GM18951 (cell line): ENCODE data around the gene GTF2A1L.

Experiments used
- POLR2A ChIP-seq: IDR thresholded peaks from 4 replicates; pipeline ENCODE4 v1.6.1; 2011; ENCODE audit warnings: mild to moderate bottlenecking; ENCODE audit not compliant: insufficient read length, insufficient read depth; ENCODE audit errors: extremely low read depth
- in situ Hi-C: fragments of 300-500 bp; cut with MboI; formaldehyde crosslinking; loops from one replicate; pipeline ENCODE4 v1.12.0; 2022; ENCODE audit warnings: low sequenced_read_pairs, mixed read lengths, inconsistent platforms; ENCODE audit not compliant: unreplicated experiment

Gene GTF2A1L

GRCh38 chr2:48617618-48618017, at the start of gene GTF2A1L:
Gene GTF2A1L (plus strand): TSS chr2:48617856. CDS start chr2:48617875, 19 bp downstream.
- TF ChIP-seq POLR2A, result no peak
- in situ Hi-C loops, result no loop called here

DNA sequence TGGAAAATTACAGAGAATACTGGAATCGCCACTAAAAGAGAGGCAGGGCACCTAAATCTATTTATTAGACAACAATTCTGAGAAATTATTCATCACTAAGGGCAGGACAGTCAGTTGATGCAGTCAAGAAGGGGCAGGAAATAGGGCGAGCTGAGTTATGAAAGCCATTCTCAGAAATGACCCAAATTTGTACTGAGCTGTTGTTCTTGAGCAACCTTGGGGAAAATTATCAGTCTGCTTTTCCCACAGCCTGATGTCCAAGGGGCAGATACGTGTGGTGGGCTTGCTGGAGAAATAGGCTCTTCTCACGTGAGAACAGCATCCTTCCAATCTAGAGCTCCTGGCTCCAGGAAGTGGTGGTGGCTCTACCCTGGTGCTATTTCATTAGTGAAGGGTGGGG, 49.1 kb upstream of the GTF2A1L start:
- in situ Hi-C loops, result no loop called here
- TF ChIP-seq POLR2A, result no peak

GRCh38 chr2:48569433-48569832, 48.2 kb upstream of the GTF2A1L start:
- TF ChIP-seq POLR2A, result no peak
- in situ Hi-C loops, result no loop called here

DNA sequence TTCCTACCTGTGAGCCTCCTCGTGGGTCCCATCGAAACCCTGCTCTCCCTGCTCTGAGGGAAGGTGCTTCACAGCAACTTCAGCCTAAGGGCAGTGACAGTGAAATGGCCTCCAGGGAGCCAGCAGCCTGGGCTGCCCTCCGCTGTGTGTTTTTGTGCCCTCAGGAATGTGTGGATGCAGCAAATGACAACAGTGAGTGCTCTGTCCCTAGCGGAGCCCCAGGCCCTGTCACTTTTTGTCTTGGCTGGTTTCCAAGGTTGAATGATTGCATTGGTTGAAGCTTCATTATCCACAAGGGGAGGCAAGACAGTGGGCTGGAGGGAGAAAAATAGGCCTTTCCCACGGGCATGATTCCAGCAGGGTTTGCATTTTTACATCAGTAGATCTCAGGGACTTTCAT, 44.8 kb upstream of the GTF2A1L start:
- in situ Hi-C loops, result no loop called here
- TF ChIP-seq POLR2A, result no peak

DNA sequence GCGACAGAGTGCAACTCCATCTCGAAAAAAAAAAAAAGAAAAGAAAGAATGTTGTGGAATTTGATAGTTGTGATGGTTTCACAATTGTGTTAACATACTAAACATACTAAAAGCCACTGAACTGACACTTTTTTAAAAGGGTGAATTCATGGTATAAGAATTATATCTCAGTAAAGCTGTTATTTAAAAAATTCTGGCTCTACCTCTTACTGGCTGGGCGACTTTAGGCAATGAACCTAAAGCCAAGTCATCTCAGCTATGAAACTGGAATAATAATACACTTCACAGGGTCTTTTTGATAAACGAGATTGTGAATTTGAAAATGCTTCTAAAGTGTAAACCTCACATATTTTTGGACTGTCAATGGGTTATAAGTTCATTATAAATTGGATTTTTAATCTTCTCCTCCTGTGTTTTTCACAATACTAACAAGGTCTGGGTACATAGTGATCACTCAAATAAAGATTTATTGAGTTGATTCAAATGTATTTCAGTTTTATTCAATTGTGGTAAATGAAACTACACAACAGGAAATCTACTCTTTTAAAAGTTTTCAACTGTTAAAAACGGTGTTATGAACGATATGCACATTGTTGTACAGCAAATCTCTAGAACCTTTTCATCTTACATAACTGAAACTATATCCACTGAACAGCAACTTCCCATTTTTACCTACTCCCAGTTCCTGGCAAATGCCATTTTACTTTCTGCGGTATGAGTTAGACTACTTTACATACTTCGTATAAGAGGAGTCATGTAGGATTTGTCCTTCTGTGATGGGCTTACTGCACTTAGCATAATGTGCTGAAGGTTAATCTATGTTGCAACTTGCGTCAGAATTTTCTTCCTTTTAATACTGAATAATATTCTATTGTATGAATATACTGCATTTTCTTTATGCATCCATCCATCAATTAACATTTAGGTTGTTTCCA, 43.0 kb upstream of the GTF2A1L start:
- in situ Hi-C loops, result no loop called here
- TF ChIP-seq POLR2A, result no peak

GRCh38 chr2:48578313-48578712, 39.3 kb upstream of the GTF2A1L start:
- no peak for TF ChIP-seq POLR2A
- in situ Hi-C loops, result no loop called here

DNA sequence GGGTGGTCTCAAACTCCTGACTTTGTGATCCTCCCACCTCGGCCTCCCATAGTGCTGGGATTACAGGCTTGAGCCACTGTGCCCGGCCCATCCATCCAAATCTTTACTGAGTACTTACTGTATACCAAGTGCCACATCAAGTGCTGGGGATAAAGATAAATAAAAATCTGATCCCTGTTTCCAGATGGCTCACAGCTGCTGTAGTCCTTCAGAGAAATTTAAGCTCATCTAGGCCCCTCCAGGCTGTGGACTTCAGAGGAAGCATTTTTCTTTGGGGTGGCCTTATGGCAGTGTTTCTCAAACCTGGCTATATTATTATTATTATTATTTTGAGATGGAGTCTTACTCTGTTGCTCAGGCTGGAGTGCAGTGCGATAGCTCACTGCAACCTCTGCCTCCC, 33.7 kb upstream of the GTF2A1L start:
- TF ChIP-seq POLR2A, result no peak
- in situ Hi-C loops, result no loop called here

DNA sequence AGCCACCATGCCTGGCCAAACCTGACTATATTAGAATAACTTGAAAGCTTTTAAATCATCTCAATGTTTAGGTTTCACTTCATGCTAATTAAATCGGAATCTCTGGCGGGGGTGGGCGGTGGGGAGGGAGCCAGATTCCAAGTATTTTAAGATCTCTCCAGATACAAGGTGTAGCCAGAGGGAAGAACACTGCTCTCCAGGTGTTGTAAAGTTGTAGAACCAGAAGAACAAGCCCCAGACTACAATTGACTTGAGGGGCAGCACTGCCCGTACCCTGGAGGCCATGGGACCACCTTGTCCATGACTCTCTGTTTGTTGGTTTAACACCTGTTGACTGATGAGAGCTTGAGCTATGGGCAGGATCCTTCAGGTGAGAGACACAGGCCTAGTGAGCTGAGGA, 33.1 kb upstream of the GTF2A1L start:
- in situ Hi-C loops, result no loop called here
- no peak for TF ChIP-seq POLR2A

DNA sequence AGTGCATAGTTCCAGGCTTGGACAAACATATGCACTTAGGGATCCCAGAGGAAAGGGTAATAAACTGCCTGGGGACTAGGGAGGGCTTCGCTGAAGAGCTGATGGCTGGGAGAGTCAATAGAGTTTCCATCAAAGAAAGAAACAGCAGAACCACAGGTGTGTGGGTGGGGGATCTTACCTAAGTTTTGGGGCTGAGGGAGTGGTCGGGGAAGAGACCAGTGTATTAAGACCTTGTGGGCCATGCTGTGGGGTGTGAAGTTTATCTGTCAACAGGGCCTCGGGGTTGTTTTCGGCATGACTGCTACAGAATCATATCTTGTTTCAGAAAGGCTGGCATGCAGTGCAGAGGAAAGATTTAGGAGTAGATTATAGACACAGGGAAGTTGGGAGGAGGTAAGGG, 31.2 kb upstream of the GTF2A1L start:
- TF ChIP-seq POLR2A, result no peak
- in situ Hi-C loops, result no loop called here

GRCh38 chr2:48587560-48587959, 30.1 kb upstream of the GTF2A1L start:
- in situ Hi-C loops, result no loop called here

GRCh38 chr2:48587961-48588360, 29.7 kb upstream of the GTF2A1L start:
- in situ Hi-C loops, result no loop called here
- TF ChIP-seq POLR2A, result no peak

More at GRCh38 chr2:48587560-48587959, 30.1 kb upstream of the GTF2A1L start:
- TF ChIP-seq POLR2A, result no peak

- in situ Hi-C loops, result no loop called here
- TF ChIP-seq POLR2A, result no peak
Observed at GRCh38 chr2:48588745-48589144, 28.9 kb upstream of the GTF2A1L start.

DNA sequence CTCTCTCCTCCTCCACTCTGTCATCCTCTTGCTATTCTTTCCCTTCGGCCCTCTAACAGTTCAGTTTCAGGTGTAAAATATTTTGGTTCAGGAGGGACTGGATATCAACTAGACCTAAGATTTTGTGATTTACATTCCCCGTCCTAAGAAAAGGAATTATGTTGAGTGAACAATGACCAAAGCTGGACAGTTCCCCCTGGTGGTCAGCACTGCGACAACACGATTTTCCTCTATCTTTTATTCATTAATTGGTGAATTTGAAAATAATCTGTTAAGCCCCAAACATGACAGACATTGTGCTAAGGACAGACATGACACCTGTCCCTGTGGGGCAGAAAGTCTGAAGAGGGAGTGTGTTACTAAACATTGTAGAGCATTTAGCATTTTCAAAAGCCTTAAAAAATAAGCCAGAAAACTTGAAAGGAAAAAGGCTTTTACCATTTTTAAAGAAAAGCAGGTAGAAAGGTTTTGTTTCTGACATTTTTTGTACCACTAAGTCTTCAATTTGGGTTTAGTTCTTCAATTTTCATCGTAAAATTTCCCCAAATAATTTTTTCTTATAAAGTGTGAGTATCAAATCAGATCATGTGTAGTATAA, 28.4 kb upstream of the GTF2A1L start:
- in situ Hi-C loops, result no loop called here
- no peak for TF ChIP-seq POLR2A

- no peak for TF ChIP-seq POLR2A
- in situ Hi-C loops, result no loop called here
Observed at GRCh38 chr2:48590017-48590416, 27.6 kb upstream of the GTF2A1L start.
